Hippocampal formation (tissue), 2 donors: ENCODE data around the gene TSPAN13.
"Not testable (repeated sequence)": the region's sequence is repeated elsewhere in the genome, so short reads cannot be mapped to it uniquely, and the experiment has no call there.

ENCODE experiments used
- DNase-seq, 2 donors: peaks; one replicate each; lab custom pipeline; 2025; lab: John Stamatoyannopoulos, UW

Gene TSPAN13

DNA sequence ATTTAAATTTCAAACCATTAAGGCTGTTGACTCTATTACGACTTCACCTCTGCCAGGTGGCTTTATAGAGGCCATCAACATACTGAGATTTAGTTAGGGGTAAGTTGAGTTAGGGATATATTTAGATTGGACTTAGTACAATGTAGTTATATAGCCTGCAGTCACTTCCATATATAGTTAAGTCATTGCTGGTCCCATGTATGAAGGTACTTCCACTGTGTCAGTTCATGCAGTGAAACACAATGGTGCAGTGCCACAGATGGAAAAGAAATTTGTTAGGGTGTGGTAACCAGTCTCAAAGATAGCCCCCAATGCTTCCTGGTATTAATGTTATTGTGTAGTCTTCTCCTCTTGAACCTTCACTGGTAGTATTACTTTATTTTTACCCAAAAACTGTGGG is 12.6 kb upstream of the TSPAN13 start:
- no peak for DNase-seq

- DNase-seq: no peak
Measured at GRCh38 chr7:16741676-16742075, 11.9 kb upstream of the TSPAN13 start.

DNA sequence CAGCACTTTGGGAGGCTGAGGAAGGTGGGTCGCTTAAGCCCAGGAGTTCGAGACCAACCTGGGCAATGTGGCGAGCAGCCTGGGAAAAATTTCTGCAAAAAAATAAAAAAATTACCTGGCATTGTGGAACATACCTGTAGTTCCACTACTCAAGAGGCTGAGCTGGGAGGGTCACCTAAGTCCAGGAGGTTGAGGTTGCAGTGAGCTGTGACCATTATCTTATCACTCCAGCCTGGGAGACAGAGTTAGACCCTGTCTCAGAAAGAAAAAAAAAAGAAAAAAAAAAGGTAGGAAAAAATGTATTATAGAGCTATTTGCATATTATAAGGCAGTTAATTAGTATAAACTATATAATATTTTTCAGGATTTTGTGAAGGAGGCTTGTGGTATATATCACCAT is 11.0 kb upstream of the TSPAN13 start:
- no peak for DNase-seq

DNA sequence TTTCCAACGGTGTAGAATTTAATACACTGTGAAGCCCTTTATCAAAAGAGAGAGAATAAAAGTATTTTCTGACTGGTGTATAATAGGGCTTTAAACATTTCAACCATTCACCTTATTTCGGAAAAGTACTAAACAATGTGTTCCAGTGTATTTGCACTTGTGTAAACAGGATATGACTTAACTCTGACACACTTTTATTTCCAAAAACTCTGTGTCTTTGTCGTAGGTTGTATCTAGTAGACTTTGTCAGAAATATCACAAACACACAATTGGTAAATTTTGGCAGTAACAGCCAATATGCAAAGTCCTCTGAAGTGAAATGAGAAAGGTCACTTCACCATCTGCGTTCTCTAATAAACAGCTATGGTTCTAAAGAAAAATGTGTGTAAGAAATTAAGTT is 10.3 kb upstream of the TSPAN13 start:
- no peak for DNase-seq

DNA sequence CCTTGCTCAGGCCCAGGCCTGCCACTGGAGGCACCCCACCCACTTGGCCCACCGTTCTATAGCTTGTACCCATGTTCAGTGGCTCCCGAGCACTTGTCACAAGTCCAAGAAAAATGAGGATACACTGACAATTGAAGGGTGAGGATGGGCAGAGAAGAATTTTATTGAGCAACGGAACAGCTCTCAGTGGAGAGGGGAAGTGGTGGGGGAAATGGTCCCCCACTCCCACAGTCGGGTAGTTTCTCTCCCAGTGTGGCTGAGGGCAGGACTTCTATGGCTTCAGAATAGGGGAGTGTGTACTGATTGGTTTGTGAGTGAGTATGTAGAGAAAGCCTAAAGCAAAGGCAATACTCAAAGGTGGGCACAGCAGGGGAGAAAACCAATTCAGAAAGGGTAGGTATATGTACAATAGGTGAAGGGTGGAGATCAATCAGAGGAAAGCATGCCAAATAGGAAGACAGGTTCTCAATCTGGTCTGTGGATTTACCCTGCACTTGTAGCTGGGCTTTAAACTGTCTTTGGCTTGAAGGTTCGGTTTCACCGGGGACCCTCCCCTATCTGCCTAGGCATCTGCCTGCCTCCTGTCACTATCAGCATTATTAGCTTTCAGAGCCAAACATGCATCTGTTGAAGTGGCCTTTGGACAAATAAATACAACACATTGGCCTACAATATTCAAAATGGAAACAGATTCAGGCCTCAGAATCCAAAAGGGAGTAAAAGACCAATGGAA is 8.9 kb upstream of the TSPAN13 start:
- DNase-seq: no peak

DNA sequence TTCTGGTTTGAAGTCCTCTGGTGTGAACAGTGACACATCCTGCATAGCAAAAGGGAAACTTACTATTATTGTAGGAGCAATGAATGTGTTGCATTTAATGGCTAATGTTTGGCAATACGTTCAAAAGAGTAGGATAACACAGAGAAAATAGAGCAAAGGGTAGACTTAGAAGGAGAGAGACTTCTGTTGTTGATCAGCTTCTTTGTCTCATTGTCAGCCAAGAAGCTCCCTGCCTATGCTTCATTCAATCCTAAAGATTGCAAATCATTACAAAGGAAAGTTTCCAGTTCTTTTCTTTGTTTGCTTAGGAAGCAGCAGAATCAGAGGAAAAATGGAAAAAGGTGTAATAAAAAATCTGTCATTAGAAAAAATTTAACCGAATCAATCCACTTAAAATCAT is 7.9 kb upstream of the TSPAN13 start:
- no peak for DNase-seq

GRCh38 chr7:16747102-16747501 is 6.5 kb upstream of the TSPAN13 start:
- DNase-seq: no peak

- DNase-seq: peak in 1 of 2 donors; percentile 11
Measured at GRCh38 chr7:16753932-16754855, 639 bp downstream of the TSPAN13 start.

DNA sequence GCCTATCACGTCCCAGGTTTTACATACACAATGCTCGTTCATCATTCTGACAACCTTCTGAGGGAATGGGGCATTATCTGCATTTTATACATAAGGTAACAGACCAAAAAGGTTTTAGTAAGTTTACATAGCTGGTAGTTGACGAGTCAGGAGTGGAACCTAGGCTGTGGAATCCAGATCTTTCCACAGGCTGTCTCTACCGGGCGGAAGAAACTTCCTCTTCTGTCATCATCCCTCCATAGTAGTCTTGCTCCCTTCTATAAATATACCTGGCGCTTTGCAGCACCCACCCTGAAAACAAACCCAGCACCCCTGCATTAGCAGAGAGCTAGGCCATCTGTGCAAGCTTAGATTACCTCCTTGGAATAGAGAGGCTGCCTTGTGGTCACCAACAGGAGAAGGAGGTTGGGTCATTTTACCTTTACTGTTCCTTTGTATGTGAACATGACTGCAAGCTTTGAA is 1.3 kb downstream of the TSPAN13 start:
- no peak for DNase-seq

GRCh38 chr7:16755397-16755796 is 1.8 kb downstream of the TSPAN13 start:
- no peak for DNase-seq

DNA sequence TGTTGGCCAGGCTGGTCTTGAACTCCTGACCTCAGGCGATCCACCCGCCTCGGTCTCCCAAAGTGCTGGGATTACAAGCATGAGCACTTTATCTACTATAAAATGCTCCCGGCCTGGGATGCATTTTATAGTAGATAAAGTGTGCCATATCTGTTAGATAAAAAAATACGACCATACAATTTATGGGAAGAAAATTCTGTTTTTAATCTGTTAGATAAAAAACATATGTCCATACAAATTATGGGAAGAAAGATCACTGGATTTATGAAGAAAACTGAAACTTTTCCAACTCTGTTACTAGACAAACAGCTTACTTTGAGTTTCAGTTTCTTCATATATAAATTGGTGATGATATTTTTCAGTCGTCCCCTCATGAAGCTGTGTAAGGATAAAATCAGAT is 4.5 kb downstream of the TSPAN13 start:
- DNase-seq: no peak

DNA sequence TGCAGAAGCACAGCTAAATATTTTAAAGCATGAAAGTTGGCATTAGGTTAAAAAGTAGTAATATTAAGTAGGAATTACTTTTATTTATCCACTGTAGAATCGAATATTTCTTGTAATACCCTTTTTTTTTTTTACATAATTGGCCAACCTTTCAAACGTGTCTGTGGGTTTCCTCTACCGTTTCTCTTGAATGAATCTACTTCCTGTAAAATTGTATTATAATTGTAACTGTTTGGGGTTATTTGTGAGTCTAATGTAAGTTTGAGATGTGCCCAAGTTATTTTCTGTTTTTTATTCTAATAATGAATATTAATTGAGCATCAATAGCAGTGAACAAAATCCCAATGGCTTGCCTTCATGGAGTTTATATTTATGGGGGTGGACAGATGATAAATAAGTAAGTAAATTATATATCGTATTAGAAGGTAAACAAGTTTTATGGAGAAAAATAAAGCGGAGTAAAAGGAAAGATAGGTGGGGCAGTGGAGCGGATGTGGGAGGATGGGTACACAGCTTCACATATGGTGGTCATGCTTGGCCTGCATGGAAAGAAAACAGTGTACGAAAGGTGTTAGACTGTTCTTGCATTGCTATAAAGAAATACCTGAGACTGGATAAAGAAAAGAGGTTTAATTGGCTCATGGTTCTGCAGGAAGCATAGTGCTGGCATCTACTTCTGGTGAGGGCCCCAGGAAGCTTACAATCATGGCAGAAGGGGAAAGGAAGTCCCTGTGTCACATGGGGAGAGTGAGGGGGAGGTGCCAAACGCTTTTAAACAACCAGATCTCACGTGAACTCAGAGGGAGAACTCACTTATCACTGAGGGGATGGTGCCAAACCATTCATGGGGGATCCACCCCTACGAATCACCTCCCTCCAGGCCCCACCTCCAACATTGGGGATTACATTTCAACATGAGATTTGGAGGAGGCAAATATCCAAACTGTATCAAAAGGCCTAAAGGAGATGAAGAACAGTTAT is 5.4 kb downstream of the TSPAN13 start:
- no peak for DNase-seq

GRCh38 chr7:16759840-16760239 is 6.3 kb downstream of the TSPAN13 start:
- DNase-seq: no peak

DNA sequence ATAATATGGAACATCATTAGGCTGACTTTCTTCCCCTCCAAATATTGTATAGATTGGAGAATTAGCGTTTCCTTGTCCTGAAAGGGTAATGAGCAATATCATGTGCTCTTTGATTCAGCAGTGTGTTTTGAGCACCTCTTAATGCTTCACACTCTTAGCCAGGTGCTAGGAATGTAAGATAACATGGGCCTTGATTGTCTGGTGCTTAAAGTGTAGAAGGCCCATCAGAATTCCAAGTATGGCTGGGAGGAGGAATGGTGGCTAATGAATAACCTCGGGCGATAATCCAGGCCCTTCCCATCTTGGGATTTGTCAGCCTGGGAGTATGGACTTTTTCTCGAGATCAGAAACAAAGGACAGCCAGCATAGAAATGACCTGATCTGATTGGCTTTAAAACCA is 8.6 kb downstream of the TSPAN13 start:
- no peak for DNase-seq

GRCh38 chr7:16764942-16765341 is 11.4 kb downstream of the TSPAN13 start:
- no peak for DNase-seq

DNA sequence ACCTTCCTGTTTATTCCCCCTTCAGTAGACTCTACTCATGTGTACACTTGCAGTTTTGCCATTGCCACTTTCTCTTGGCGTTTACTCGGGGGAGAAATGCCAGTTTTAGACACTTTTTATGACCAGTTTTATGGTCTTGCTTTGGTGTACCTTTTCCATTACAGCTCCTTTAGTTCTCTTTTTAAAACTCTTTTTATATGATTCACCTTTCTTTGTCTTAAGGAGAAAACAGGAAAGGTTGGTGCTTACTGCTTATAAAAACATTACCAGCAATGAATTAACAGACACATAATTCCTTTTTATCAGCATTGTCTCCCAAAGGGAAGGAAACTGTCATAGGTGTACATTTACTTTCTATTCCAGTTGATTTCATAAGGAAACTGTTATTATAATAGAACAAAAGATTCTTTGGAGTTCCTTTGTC is 11.9 kb downstream of the TSPAN13 start:
- DNase-seq: no peak

DNA sequence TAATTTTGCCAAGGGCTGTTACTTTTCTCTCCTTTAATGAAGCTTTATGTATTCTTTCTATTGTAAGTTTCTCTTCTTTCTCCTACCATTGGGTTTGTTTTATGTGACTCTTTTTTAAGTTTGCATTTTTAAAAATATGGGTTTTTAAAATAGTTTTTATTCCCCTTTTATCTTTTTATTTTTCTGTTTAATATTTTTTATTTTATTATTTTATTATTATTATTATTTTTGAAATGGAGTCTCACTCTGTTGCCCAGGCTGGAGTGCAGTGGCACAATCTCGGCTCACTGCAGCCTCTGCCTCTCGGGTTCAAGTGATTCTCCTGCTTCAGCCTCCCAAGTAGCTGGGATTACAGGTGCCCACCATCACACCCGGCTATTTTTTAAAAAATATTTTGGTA is 16.4 kb downstream of the TSPAN13 start:
- DNase-seq: not testable (repeated sequence)

DNA sequence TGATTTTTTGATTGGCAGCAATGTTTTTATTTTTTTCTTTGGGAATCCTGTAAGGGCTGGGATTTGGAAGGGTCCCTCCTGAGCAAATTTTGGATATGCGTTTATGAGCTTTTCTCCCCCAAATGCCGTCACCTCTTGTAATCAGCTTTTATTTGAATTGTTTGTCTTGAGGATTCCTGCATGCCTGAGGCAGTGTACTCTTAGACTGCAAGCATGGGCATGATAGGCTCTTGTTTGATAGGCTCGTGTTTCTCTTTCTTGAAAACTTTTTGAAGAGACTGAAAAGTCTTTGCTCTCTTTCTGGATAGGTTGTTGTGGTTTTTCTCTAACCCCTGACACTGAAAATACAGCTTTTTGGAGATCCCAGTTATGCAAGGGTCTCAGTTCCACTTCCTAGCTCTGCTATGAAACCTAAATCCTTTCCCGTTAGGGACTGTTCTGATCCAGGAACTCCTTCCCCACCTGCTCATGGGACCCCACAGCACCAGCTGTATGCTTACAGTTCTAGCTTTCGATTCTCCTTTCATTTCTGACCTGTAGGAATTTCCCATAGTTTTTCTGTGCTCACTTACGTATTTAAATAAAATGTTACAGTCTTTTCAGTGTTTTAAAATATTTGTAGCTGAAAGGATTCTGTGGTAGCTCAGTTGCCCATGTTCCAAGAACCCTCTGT is 17.2 kb downstream of the TSPAN13 start:
- DNase-seq: no peak

DNA sequence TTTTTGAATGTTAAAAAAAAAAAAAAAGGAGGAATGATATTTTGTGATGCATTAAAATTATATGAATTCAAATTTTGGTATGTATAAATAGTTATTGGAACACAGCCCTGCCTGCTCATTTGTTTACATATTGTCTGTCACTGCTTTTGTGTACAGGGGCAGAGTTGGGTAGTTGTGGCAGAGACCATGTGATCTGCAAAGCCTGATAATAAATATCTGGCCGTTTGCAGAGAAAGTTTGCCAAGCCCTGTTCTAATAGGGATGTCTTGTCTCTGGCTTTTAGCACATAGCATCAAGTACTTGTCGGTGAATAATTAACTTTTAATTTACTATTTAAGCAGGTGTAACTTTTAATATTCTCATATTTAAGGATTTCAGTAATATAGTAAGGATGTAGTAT is 19.8 kb downstream of the TSPAN13 start:
- DNase-seq: no peak

DNA sequence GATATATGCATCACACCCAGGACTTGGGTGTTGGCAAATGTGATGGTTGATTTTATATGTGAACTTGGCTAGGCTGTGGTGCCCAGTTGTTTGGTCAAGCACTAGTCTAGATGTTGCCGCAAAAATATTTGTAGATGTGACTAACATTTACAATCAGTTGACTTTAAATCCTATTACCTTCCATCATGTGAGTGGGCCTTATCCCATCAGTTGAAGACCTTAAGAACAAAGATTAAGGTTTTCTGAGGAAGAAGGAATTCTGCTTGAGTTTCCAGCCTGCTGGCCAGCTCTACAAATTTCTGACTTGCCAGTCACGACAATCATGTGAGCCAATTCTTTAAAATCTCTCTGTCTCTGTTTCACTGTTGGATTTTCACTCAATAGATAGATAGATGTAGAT is 20.3 kb downstream of the TSPAN13 start:
- no peak for DNase-seq

GRCh38 chr7:16774294-16774693 is 20.7 kb downstream of the TSPAN13 start:
- no peak for DNase-seq
